Fibroblast of lung (primary cell): ENCODE measurements around the gene RASA4.
"Not testable (repeated sequence)": the region's sequence is repeated elsewhere in the genome, so short reads cannot be mapped to it uniquely, and the experiment has no call there.

Experiments used
- EZH2 ChIP-seq: IDR thresholded peaks from 2 replicates; pipeline ENCODE4 v1.5.1; 2012; ENCODE audit warnings: low read length, control low read depth, mild to moderate bottlenecking; ENCODE audit errors: missing control alignments
- TF ChIP-seq, protein P1 (sequence below), 2 donors: IDR thresholded peaks in 1 of 2; conservative IDR thresholded peaks in 1 of 2; 1 replicate in 1 of 2; 2 replicates in 1 of 2; pipeline ENCODE4 v1.5.1; 2011 to 2012; ENCODE audit warnings: low read length in 2 of 2, control low read depth in 1 of 2, inconsistent platforms in 1 of 2, low read depth in 1 of 2, mild to moderate bottlenecking in 1 of 2

GRCh38 chr7:102642691-102643090 is 26.1 kb upstream of the RASA4 start, which contains the start of gene UPK3BL1:
- TF ChIP-seq, protein P1, sequence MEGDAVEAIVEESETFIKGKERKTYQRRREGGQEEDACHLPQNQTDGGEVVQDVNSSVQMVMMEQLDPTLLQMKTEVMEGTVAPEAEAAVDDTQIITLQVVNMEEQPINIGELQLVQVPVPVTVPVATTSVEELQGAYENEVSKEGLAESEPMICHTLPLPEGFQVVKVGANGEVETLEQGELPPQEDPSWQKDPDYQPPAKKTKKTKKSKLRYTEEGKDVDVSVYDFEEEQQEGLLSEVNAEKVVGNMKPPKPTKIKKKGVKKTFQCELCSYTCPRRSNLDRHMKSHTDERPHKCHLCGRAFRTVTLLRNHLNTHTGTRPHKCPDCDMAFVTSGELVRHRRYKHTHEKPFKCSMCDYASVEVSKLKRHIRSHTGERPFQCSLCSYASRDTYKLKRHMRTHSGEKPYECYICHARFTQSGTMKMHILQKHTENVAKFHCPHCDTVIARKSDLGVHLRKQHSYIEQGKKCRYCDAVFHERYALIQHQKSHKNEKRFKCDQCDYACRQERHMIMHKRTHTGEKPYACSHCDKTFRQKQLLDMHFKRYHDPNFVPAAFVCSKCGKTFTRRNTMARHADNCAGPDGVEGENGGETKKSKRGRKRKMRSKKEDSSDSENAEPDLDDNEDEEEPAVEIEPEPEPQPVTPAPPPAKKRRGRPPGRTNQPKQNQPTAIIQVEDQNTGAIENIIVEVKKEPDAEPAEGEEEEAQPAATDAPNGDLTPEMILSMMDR (conservative IDR thresholded peaks at IDR 0.05 in 1 of 2, IDR thresholded peaks at IDR 0.05 in 1 of 2; ENCODE audit: low read depth in 1 of 2, low read length in 2 of 2), result not testable (repeated sequence)
- not testable (repeated sequence) for TF ChIP-seq EZH2
